OCI-LY7 (cell line): ENCODE results near the gene RBM6.

Experiments used
- CTCF ChIP-seq: fragments of 200-600 bp; sonication (generic); conservative IDR thresholded peaks from 2 replicates; pipeline ENCODE4 v1.5.1; 2014; ENCODE audit warnings: mild to moderate bottlenecking, antibody characterized with exemption, low read length, moderate library complexity, mixed read lengths
- EZH2phosphoT487 ChIP-seq: fragments of 200-600 bp; sonication (generic); IDR thresholded peaks from 2 replicates; pipeline ENCODE4 v1.6.1; 2018; ENCODE audit warnings: low read depth, borderline replicate concordance, mild to moderate bottlenecking, mixed run types, antibody characterized with exemption, low read length, moderate library complexity, mixed read lengths

DNA sequence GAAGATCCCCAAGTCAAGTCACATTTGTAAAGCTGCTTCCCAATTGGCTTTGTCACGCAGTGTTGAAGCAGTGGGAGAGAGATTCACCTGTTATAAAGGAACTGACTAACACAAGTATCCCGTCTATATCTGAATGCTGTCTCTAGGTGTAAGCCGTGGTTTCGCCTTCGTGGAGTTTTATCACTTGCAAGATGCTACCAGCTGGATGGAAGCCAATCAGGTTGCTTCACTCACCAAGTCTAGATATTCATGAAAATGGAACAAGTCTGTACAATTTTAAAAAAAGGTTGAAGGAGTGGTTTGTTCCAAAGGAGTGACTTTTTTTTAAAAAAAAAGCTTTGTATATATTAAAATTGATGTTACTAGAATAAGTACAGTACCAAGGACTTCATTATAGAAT is 160.4 kb downstream of the RBM6 start:
- TF ChIP-seq CTCF (no peak), EZH2phosphoT487 (no peak)
